Ishikawa (cell line): ENCODE results near the gene STK25.
A peak's percentile ranks its signal among the peaks of the same experiment; 100 is the strongest.

Experiments
- CEBPB ChIP-seq: IDR thresholded peaks from 2 replicates; pipeline ENCODE4 v1.6.1; 2012
- CREB1 ChIP-seq: IDR thresholded peaks from 2 replicates; pipeline ENCODE4 v1.6.1; 2012; ENCODE audit warnings: low read depth
- EGR1 ChIP-seq: IDR thresholded peaks from 2 replicates; pipeline ENCODE4 v1.6.1; 2012
- EP300 ChIP-seq: IDR thresholded peaks from 2 replicates; pipeline ENCODE4 v1.6.1; 2012; ENCODE audit warnings: borderline replicate concordance
- FOXM1 ChIP-seq: IDR thresholded peaks from 2 replicates; pipeline ENCODE4 v1.6.1; 2012; ENCODE audit warnings: low read depth, borderline replicate concordance
- NFIC ChIP-seq: IDR thresholded peaks from 2 replicates; pipeline ENCODE4 v1.6.1; 2012
- RAD21 ChIP-seq: IDR thresholded peaks from 2 replicates; pipeline ENCODE4 v1.6.1; 2012; ENCODE audit warnings: low read depth
- TAF1 ChIP-seq: IDR thresholded peaks from 2 replicates; pipeline ENCODE4 v1.6.1; 2012; ENCODE audit warnings: low read depth, mild to moderate bottlenecking
- TCF12 ChIP-seq: IDR thresholded peaks from 2 replicates; pipeline ENCODE4 v1.6.1; 2012; ENCODE audit warnings: low read depth
- TEAD4 ChIP-seq: IDR thresholded peaks from 2 replicates; pipeline ENCODE4 v1.6.1; 2012
- YY1 ChIP-seq: IDR thresholded peaks from 2 replicates; pipeline ENCODE4 v1.6.1; 2012; ENCODE audit warnings: low read depth
- ZBTB7A ChIP-seq: IDR thresholded peaks from 2 replicates; pipeline ENCODE4 v1.6.1; 2012; ENCODE audit warnings: low read depth
- TF ChIP-seq, protein P1 (sequence below): IDR thresholded peaks from 2 replicates; pipeline ENCODE4 v1.6.1; 2012
- TF ChIP-seq, protein P2 (sequence below): IDR thresholded peaks from 2 replicates; pipeline ENCODE4 v1.6.1; 2012; ENCODE audit warnings: low read depth, mild to moderate bottlenecking
- TF ChIP-seq, protein P3 (sequence below): IDR thresholded peaks from 2 replicates; pipeline ENCODE4 v1.6.1; 2012

The STK25 gene

GRCh38 chr2:241508240-241509154 is at the start of gene STK25:
TSS of gene STK25 (minus strand) at chr2:241508584. CDS start at chr2:241508035, 549 bp downstream.
- TF ChIP-seq RAD21: peak; percentile 2; the same call in 1 of the 2 replicates
- peak; percentile 27; the same call in 1 of the 2 replicates for TF ChIP-seq TEAD4
- TF ChIP-seq, protein P1, sequence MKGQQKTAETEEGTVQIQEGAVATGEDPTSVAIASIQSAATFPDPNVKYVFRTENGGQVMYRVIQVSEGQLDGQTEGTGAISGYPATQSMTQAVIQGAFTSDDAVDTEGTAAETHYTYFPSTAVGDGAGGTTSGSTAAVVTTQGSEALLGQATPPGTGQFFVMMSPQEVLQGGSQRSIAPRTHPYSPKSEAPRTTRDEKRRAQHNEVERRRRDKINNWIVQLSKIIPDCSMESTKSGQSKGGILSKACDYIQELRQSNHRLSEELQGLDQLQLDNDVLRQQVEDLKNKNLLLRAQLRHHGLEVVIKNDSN: peak; percentile 96
- TF ChIP-seq CEBPB: no peak
- TF ChIP-seq TAF1: no peak
- no peak; the same call in 1 of the 2 replicates for TF ChIP-seq ZBTB7A
- TF ChIP-seq, protein P2, sequence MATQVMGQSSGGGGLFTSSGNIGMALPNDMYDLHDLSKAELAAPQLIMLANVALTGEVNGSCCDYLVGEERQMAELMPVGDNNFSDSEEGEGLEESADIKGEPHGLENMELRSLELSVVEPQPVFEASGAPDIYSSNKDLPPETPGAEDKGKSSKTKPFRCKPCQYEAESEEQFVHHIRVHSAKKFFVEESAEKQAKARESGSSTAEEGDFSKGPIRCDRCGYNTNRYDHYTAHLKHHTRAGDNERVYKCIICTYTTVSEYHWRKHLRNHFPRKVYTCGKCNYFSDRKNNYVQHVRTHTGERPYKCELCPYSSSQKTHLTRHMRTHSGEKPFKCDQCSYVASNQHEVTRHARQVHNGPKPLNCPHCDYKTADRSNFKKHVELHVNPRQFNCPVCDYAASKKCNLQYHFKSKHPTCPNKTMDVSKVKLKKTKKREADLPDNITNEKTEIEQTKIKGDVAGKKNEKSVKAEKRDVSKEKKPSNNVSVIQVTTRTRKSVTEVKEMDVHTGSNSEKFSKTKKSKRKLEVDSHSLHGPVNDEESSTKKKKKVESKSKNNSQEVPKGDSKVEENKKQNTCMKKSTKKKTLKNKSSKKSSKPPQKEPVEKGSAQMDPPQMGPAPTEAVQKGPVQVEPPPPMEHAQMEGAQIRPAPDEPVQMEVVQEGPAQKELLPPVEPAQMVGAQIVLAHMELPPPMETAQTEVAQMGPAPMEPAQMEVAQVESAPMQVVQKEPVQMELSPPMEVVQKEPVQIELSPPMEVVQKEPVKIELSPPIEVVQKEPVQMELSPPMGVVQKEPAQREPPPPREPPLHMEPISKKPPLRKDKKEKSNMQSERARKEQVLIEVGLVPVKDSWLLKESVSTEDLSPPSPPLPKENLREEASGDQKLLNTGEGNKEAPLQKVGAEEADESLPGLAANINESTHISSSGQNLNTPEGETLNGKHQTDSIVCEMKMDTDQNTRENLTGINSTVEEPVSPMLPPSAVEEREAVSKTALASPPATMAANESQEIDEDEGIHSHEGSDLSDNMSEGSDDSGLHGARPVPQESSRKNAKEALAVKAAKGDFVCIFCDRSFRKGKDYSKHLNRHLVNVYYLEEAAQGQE: no peak
- TF ChIP-seq FOXM1: no peak
- TF ChIP-seq EP300: no peak
- peak; percentile 47; the same call in 1 of the 2 replicates for TF ChIP-seq TCF12
- peak; percentile 33; the same call in 1 of the 2 replicates for TF ChIP-seq EGR1
- TF ChIP-seq, protein P3, sequence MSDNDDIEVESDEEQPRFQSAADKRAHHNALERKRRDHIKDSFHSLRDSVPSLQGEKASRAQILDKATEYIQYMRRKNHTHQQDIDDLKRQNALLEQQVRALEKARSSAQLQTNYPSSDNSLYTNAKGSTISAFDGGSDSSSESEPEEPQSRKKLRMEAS: peak; percentile 100
- peak; percentile 49; the same call in 1 of the 2 replicates for TF ChIP-seq CREB1
- no peak for TF ChIP-seq NFIC
- TF ChIP-seq YY1: peak; percentile 44; the same call in 1 of the 2 replicates

DNA sequence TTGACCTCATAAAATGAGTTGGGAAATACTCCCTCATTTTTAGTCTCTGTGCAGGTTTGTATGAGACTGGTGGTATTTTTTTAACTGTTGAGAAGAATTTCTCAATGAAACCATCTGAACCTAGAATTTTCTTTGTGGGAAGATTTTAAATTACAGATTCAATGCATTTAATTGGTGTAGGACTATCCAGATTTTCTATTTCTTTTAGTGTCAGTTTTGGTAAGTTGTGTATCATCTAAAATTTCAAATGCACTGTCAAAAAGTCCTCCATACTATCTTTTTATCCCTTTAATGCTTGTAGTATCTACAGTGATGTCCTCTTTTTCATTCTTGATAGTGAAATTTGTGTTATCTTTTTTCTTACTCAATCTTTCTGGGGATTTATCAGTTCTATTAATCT is 48.4 kb upstream of the STK25 start:
- TF ChIP-seq, protein P2: no peak
- no peak for TF ChIP-seq TAF1
- TF ChIP-seq FOXM1: no peak
- TF ChIP-seq RAD21: no peak
- no peak for TF ChIP-seq TCF12
- TF ChIP-seq YY1: no peak
- TF ChIP-seq NFIC: no peak

DNA sequence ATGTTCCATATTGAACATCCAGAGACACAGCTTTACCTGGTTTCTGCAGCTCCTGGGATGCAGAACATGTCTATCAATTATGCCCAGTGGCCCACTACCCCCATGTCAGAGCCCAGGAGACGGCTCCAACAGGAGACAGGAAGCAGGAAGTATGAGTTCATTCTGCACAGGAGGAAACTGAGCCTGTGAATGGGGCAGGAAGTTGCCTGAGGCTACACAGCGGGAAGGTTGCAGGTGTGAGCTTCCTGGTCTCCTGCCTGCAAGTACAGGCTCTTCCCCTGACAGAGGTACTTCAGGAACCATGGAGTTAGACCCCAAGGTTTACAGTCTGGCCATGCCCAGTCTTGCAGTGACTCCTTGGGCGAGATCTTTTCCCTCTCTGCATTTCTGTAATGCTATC is 47.3 kb upstream of the STK25 start:
- TF ChIP-seq TCF12 (no peak), EP300 (no peak), YY1 (no peak), ZBTB7A (no peak), TEAD4 (no peak), CEBPB (no peak), TAF1 (no peak)
- TF ChIP-seq, protein P2: no peak
- TF ChIP-seq, protein P1: no peak

DNA sequence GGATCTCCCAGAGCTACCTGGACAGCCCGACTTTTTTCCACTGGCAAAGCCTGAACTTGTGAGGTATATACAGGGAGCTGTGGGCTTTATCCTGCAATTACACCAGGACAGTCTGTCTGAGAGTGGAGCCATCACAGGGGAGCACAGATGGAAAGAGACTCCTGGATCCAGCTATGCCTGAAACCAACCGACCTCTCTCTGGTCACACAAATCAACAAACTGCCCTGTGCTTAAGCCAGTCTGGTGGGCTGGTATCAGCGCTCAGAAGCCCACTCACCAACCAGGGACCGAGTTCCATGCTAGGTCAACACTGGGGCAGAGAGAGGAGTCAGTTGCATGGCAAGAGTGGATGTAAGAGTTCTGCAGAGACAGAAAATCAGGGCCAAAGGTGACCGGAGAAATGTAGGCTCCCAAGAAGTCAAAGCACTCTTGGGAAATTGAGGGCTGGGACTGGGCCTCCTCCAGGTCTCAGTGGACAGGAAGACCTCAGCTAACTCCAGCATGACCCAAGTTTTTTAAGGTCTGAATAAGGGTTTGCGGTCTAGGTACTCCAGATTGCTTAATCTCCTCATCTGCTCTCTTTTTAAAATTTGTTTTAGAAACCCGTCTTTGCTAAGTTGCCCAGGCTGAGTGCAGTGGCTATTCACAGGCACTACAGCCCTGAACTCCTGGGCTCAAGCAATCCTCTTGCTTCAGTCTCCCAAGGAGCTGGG is 46.4 kb upstream of the STK25 start:
- TF ChIP-seq EP300 (no peak), TEAD4 (no peak), RAD21 (no peak), TAF1 (no peak), FOXM1 (no peak)
